Fibroblast of lung (primary cell): ENCODE data around the gene RPS6KA2. TPM values are rescaled to one million over a fixed set of nuclear protein-coding genes. Genes with fewer than 3 reads are reported as not detected.

ENCODE experiments used
- DNase-seq, 2 donors: peaks; one replicate each; pipeline versions ENCODE4 v3.0.0 to v3.0.0-alpha.2; 2010; ENCODE audit warnings: low read depth in 2 of 2
- H2AFZ ChIP-seq: 2 replicates; pipeline ENCODE4 v1.5.1; 2012; ENCODE audit warnings: low read length, control low read depth, inconsistent platforms
- H3K27ac ChIP-seq: 2 replicates; pipeline ENCODE4 v1.5.1; 2011; ENCODE audit warnings: low read length, control low read depth; ENCODE audit not compliant: insufficient read depth
- H3K27me3 ChIP-seq: 2 replicates; pipeline ENCODE4 v1.5.1; 2011; ENCODE audit warnings: mild to moderate bottlenecking, low read length; ENCODE audit not compliant: control insufficient read depth, insufficient read depth
- H3K36me3 ChIP-seq: 2 replicates; pipeline ENCODE4 v1.5.1; 2011; ENCODE audit warnings: low read length; ENCODE audit not compliant: control insufficient read depth, insufficient read depth
- H3K4me1 ChIP-seq: 2 replicates; pipeline ENCODE4 v1.5.1; 2011; ENCODE audit warnings: low read length; ENCODE audit not compliant: control insufficient read depth, insufficient read depth; ENCODE audit errors: extremely low read depth
- H3K4me2 ChIP-seq: 2 replicates; pipeline ENCODE4 v1.5.1; 2011; ENCODE audit warnings: low read length, control low read depth; ENCODE audit not compliant: insufficient read depth; ENCODE audit errors: extremely low read depth
- H3K4me3 ChIP-seq, 4 experiments: fragments of 200-600 bp in 1 of 4; sonication (generic) in 1 of 4; replicated peaks in 1 of 4; 2 replicates each; pipeline ENCODE4 v1.5.1; 2011 to 2016; ENCODE audit warnings: low read length in 4 of 4, low read depth in 3 of 4, mild to moderate bottlenecking in 3 of 4, control low read depth in 2 of 4, inconsistent platforms in 1 of 4, mixed read lengths in 1 of 4; ENCODE audit not compliant: insufficient read depth in 1 of 4; ENCODE audit errors: control extremely low read depth in 1 of 4
- H3K79me2 ChIP-seq: 2 replicates; pipeline ENCODE4 v1.5.1; 2012; ENCODE audit warnings: mild to moderate bottlenecking, low read length, inconsistent platforms; ENCODE audit not compliant: control insufficient read depth, insufficient read depth
- H3K9ac ChIP-seq: 2 replicates; pipeline ENCODE4 v1.5.1; 2011; ENCODE audit warnings: mild to moderate bottlenecking, low read length, control low read depth; ENCODE audit not compliant: insufficient read depth
- H3K9me3 ChIP-seq: 2 replicates; pipeline ENCODE4 v1.5.1; 2012; ENCODE audit warnings: low read depth, low read length; ENCODE audit not compliant: control insufficient read depth, insufficient read depth
- H4K20me1 ChIP-seq: 2 replicates; pipeline ENCODE4 v1.5.1; 2011; ENCODE audit warnings: low read length; ENCODE audit not compliant: control insufficient read depth, insufficient read depth; ENCODE audit errors: extremely low read depth
- EZH2 ChIP-seq: IDR thresholded peaks from 2 replicates; pipeline ENCODE4 v1.5.1; 2012; ENCODE audit warnings: low read length, control low read depth, mild to moderate bottlenecking; ENCODE audit errors: missing control alignments
- polyA minus RNA-seq: library from RNA; depleted of rRNA, polyadenylated mRNA; stranded (reverse); fragments of >200 nt; gene quantifications from 2 replicates; pipeline ENCODE4 v1.2.3, GENCODE V29; 2011; ENCODE audit warnings: low replicate concordance
- polyA plus RNA-seq, 2 donors: library from polyadenylated mRNA; depleted of rRNA in 1 of 2; stranded (reverse) in 1 of 2; unstranded in 1 of 2; fragments of >200 nt; gene quantifications; 2 replicates each; pipeline ENCODE4 v1.2.1, GENCODE V29; 2011 to 2012; ENCODE audit warnings: missing spikeins in 1 of 2
- total RNA-seq: library from RNA; depleted of rRNA; stranded (reverse); fragments of >200 nt; gene quantifications from 2 replicates; pipeline ENCODE4 v1.2.1, GENCODE V29; 2014
- TF ChIP-seq, protein P1 (sequence below), 2 donors: IDR thresholded peaks in 1 of 2; conservative IDR thresholded peaks in 1 of 2; 1 replicate in 1 of 2; 2 replicates in 1 of 2; pipeline ENCODE4 v1.5.1; 2011 to 2012; ENCODE audit warnings: low read length in 2 of 2, control low read depth in 1 of 2, inconsistent platforms in 1 of 2, low read depth in 1 of 2, mild to moderate bottlenecking in 1 of 2

RPS6KA2 gene
- 109 and 116 TPM in 2 replicates for total RNA-seq
- polyA plus RNA-seq: 66.8 and 80.2 TPM in 2 replicates
- 60.3 and 64.5 TPM in 2 replicates for polyA plus RNA-seq (2012)
- 129 and 153 TPM in 2 replicates for polyA minus RNA-seq

- peaks cover 19% of the 10 kb centered on the region for H3K4me1 ChIP-seq
- peak within 1 kb of the TSS; percentile 95 for H3K9ac ChIP-seq
- H2AFZ ChIP-seq: peak within 1 kb of the TSS; percentile 74
- peak within 1 kb of the TSS; percentile 99 for H3K4me2 ChIP-seq
- H3K27me3 ChIP-seq: no peaks in the 10 kb centered on the region
- peak within 1 kb of the TSS; percentile 88 to 96 (median 92) for H3K4me3 ChIP-seq
- H3K27ac ChIP-seq: peak within 1 kb of the TSS; percentile 84
- H3K36me3 ChIP-seq: no peaks in the 10 kb centered on the region
- no peaks in the 10 kb centered on the region for H4K20me1 ChIP-seq
- H3K79me2 ChIP-seq: peaks cover 32% of the 10 kb centered on the region
- TF ChIP-seq EZH2: no peak
- TF ChIP-seq, protein P1, sequence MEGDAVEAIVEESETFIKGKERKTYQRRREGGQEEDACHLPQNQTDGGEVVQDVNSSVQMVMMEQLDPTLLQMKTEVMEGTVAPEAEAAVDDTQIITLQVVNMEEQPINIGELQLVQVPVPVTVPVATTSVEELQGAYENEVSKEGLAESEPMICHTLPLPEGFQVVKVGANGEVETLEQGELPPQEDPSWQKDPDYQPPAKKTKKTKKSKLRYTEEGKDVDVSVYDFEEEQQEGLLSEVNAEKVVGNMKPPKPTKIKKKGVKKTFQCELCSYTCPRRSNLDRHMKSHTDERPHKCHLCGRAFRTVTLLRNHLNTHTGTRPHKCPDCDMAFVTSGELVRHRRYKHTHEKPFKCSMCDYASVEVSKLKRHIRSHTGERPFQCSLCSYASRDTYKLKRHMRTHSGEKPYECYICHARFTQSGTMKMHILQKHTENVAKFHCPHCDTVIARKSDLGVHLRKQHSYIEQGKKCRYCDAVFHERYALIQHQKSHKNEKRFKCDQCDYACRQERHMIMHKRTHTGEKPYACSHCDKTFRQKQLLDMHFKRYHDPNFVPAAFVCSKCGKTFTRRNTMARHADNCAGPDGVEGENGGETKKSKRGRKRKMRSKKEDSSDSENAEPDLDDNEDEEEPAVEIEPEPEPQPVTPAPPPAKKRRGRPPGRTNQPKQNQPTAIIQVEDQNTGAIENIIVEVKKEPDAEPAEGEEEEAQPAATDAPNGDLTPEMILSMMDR (conservative IDR thresholded peaks at IDR 0.05 in 1 of 2, IDR thresholded peaks at IDR 0.05 in 1 of 2; ENCODE audit: low read depth in 1 of 2, low read length in 2 of 2): no peak
- H3K9me3 ChIP-seq: no peaks in the 10 kb centered on the region
- peak; percentile 99 to 100 for DNase-seq
Measured at GRCh38 chr6:166627033-166627874, at the start of gene RPS6KA2. Gene RPS6KA2, minus strand, starts transcription at chr6:166627251. Its CDS starts 232 bp downstream, at chr6:166627019.

- TF ChIP-seq EZH2: no peak
- TF ChIP-seq, protein P1 (conservative IDR thresholded peaks at IDR 0.05 in 1 of 2, IDR thresholded peaks at IDR 0.05 in 1 of 2; ENCODE audit: low read depth in 1 of 2, low read length in 2 of 2): no peak
- H2AFZ ChIP-seq: no peak overlapping the region
- no peaks in the 10 kb centered on the region for H3K4me1 ChIP-seq
- H3K4me3 ChIP-seq: no peak overlapping the region
- peaks cover 14% of the 10 kb centered on the region for H3K27me3 ChIP-seq
- H3K79me2 ChIP-seq: no peaks in the 10 kb centered on the region
- H4K20me1 ChIP-seq: no peaks in the 10 kb centered on the region
- H3K9me3 ChIP-seq: no peaks in the 10 kb centered on the region
- no peak overlapping the region for H3K4me2 ChIP-seq
- H3K27ac ChIP-seq: no peak overlapping the region
- no peak for DNase-seq
- H3K36me3 ChIP-seq: no peaks in the 10 kb centered on the region
- H3K9ac ChIP-seq: no peak overlapping the region
Measured at GRCh38 chr6:166676270-166676860, 49.3 kb upstream of the RPS6KA2 start.

DNA sequence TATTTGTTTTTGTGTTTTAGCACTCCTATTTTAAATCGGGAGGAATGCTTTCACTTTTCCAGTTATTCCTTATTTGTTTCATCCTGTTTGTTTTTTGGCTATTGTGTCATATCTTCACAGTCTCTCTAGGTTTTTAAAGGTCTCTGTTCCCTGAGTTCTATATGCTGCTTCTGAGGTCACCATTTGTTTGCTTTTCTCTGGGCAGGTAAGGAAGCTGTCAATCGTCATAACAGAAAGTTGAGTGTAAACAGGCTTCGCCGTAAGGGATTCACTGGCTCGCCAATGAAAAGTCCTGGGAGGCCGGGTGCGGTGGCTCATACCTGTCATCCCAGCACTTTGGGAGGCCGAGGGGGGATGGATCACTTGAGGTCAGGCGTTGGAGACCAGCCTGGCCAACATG, 48.7 kb upstream of the RPS6KA2 start:
- H4K20me1 ChIP-seq: no peaks in the 10 kb centered on the region
- no peaks in the 10 kb centered on the region for H3K4me1 ChIP-seq
- H3K27me3 ChIP-seq: peaks cover 14% of the 10 kb centered on the region
- H3K9me3 ChIP-seq: no peaks in the 10 kb centered on the region
- H3K4me3 ChIP-seq: no peak overlapping the region
- no peaks in the 10 kb centered on the region for H3K36me3 ChIP-seq
- no peak overlapping the region for H2AFZ ChIP-seq
- DNase-seq: no peak
- H3K79me2 ChIP-seq: no peaks in the 10 kb centered on the region
- H3K9ac ChIP-seq: no peak overlapping the region
- no peak overlapping the region for H3K27ac ChIP-seq
- TF ChIP-seq, protein P1 (conservative IDR thresholded peaks at IDR 0.05 in 1 of 2, IDR thresholded peaks at IDR 0.05 in 1 of 2; ENCODE audit: low read depth in 1 of 2, low read length in 2 of 2): no peak
- no peak for TF ChIP-seq EZH2
- H3K4me2 ChIP-seq: no peak overlapping the region
